AG10803 (cell line): ENCODE results near the gene RAC3.

Source experiments
- DNase-seq: peaks from one replicate; pipeline ENCODE4 v3.0.0; 2010; ENCODE audit warnings: low read depth
- H3K4me3 ChIP-seq: 2 replicates; pipeline ENCODE4 v1.5.1; 2011; ENCODE audit warnings: mild to moderate bottlenecking, low read length, control low read depth
- CTCF ChIP-seq: conservative IDR thresholded peaks from 2 replicates; pipeline ENCODE4 v1.5.1; 2011; ENCODE audit warnings: mild to moderate bottlenecking, low read length, control low read depth, inconsistent platforms

Gene RAC3

GRCh38 chr17:82005701-82006348 is 25.7 kb upstream of the RAC3 start:
- no peak for DNase-seq
- no peak for TF ChIP-seq CTCF
- H3K4me3 ChIP-seq: no peak overlapping the region

GRCh38 chr17:82006468-82007227 is 24.8 kb upstream of the RAC3 start:
- peak; percentile 43 for DNase-seq
- TF ChIP-seq CTCF: no peak
- no peak overlapping the region for H3K4me3 ChIP-seq

GRCh38 chr17:82007228-82007494 is 24.3 kb upstream of the RAC3 start:
- no peak for TF ChIP-seq CTCF
- no peak for DNase-seq
- H3K4me3 ChIP-seq: no peak overlapping the region

- DNase-seq: no peak
- no peak for TF ChIP-seq CTCF
- H3K4me3 ChIP-seq: no peak overlapping the region
These were observed 23.8 kb upstream of the RAC3 start for GRCh38 chr17:82007495-82008257.

GRCh38 chr17:82008258-82008940 is 23.1 kb upstream of the RAC3 start:
- H3K4me3 ChIP-seq: no peak overlapping the region
- no peak for TF ChIP-seq CTCF

GRCh38 chr17:82008941-82009405 is 22.5 kb upstream of the RAC3 start:
- no peak for TF ChIP-seq CTCF
- DNase-seq: no peak
- no peak overlapping the region for H3K4me3 ChIP-seq

More at GRCh38 chr17:82008258-82008940, 23.1 kb upstream of the RAC3 start:
- DNase-seq: no peak
